GM19328 (cell line): ENCODE measurements around the gene B4GALT7.
"Not testable (repeated sequence)": the region's sequence is repeated elsewhere in the genome, so short reads cannot be mapped to it uniquely, and the experiment has no call there.

Experiments
- ATAC-seq: cut with Tn5 transposase; IDR thresholded peaks from one replicate; pipeline ENCODE4 v1.9.1; 2021; ENCODE audit warnings: mild to moderate bottlenecking, moderate library complexity; ENCODE audit not compliant: unreplicated experiment

B4GALT7 gene

DNA sequence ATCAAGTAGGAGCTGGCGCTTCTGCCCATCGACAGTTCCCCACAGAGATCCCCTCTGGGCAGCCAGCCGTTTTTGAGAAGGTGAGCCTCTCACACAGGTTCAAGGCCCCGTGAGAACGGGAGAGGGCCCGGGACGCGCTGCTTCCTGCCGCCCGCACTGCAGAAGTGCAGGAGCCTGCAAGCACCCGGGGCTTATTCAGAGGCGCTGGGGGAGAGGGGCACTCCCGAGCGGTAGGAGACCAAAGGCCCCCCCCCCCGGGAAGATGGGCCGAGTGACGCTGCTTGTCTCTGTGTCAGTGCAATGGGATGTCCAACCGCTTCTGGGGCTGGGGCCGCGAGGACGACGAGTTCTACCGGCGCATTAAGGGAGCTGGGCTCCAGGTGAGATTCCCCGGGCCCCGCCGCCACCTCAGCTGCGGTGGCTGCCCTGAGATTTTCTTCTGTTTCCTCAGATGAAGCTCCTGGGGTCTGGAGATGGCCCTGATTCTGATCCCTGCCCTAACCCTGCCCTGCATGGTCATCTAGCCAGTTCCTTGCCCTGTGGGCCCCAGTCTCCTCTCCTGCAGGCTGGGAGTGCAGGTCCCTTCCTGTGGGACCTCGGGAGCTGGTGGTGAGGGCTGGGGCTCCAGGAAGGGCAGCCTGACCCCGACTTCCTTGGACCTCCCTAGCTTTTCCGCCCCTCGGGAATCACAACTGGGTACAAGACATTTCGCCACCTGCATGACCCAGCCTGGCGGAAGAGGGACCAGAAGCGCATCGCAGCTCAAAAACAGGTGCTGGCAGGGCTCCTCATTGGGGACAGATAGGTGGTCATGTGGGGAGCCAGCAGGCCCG, 8.5 kb downstream of the B4GALT7 start:
- ATAC-seq, result no peak

DNA sequence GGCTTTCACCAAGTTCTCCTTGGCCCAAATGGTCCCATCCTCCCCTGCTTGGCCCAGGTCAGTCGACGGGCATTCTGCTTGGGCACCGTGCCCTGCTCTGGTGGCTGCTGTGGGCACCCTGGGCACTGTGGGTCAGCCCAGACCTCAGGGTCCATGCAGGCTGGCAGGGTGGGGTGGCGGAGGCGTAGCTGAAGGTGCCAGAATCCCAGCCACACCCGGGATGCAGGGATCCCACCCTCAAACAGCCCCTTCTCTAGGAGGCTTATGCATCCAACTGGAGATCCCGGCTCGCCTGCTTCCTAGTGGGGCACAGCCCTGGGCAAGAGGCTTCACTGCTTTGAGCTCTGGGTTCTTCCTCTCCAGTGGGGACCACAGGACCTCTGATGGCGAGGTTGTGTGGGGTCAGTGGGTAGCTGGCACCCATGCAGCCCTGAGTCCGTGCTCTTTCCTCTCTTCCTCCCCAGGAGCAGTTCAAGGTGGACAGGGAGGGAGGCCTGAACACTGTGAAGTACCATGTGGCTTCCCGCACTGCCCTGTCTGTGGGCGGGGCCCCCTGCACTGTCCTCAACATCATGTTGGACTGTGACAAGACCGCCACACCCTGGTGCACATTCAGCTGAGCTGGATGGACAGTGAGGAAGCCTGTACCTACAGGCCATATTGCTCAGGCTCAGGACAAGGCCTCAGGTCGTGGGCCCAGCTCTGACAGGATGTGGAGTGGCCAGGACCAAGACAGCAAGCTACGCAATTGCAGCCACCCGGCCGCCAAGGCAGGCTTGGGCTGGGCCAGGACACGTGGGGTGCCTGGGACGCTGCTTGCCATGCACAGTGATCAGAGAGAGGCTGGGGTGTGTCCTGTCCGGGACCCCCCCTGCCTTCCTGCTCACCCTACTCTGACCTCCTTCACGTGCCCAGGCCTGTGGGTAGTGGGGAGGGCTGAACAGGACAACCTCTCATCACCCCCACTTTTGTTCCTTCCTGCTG, 9.4 kb downstream of the B4GALT7 start:
- no peak for ATAC-seq

- ATAC-seq, result no peak
Observed at GRCh38 chr5:177610131-177610769, 10.3 kb downstream of the B4GALT7 start.

DNA sequence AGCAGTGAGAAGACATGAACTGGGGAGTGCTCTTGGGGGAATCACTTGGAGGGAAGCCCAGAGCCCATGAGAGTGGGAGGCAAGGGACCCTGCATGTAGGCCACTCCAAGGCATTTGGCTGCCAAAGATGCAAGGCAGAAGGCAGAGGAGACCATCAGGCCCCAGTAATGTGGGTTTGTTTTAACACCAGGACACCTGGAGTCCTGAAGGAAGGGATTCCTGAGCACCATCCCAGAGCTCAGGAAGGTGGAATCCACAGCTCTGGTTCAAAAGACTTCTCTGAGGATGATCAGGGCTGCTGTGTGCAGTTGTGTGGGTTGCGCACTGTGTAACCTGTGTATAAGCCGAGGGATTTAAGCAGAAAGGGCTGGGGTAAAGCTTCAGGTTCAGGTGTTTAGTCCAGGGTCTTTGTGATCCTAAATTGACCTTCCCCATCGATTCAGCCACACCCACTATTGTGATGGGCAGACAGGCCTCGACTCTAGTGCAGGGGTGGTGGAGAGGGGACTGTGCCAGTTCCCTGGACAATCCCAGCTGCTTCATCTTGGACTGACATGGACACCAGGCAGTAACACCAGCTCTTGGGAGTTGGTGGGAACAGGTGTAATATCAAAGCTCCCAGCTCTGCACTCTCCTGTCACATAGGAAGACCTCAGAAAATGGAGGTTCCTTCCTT, 11.0 kb downstream of the B4GALT7 start:
- ATAC-seq, result no peak

- no peak for ATAC-seq
Observed at GRCh38 chr5:177611446-177612214, 11.7 kb downstream of the B4GALT7 start.

GRCh38 chr5:177612215-177612673, 12.3 kb downstream of the B4GALT7 start:
- ATAC-seq, result no peak

DNA sequence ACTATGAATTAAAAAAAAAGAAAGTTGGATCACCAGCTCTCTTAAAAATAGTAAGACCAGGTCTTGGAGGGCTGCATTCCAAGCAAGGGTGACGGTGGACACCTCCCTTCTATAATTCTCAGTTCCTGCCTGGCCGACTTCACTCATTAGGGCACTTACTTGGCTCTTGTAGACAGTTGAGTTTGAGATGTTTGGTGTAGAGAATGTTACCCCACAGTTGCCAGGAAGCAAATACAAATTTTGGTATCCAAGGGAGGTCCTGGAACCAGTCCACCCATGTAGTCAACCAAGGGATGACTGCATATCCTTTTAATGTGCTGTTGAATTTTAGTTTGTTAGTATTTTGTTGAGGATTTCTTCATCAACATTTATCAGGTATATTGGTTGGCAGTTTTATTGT, 20.6 kb downstream of the B4GALT7 start:
- no peak for ATAC-seq

- ATAC-seq, result not testable (repeated sequence)
Observed at GRCh38 chr5:177624172-177624571, 24.2 kb downstream of the B4GALT7 start.

DNA sequence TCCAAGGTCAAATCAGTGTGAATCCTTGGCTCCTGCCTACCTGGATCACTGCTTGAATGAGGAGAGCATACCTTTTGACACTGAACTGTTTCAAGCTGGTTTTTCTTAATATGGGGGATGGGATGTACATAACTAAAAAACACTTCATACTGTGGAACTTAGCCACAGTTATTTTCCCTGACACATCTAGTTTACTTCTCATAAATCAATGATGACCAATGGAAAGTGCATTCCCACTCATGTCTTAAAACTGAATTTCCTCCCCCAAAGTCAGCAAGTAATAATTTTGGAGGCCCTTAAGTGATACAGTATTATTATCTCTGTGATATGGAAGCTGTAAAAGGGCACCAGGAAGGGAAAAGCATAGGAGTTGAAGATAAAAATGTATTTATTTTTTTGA, 30.3 kb downstream of the B4GALT7 start:
- not testable (repeated sequence) for ATAC-seq

GRCh38 chr5:177634912-177635311, 35.0 kb downstream of the B4GALT7 start:
- not testable (repeated sequence) for ATAC-seq

GRCh38 chr5:177645462-177645861, 45.5 kb downstream of the B4GALT7 start:
- not testable (repeated sequence) for ATAC-seq

GRCh38 chr5:177651235-177651634, 51.3 kb downstream of the B4GALT7 start:
- not testable (repeated sequence) for ATAC-seq

- ATAC-seq, result not testable (repeated sequence)
Observed at GRCh38 chr5:177657846-177658245, 57.9 kb downstream of the B4GALT7 start.

GRCh38 chr5:177658542-177658941, 58.6 kb downstream of the B4GALT7 start:
- not testable (repeated sequence) for ATAC-seq
